ENCODE measurements around the gene ITSN1.

DNA sequence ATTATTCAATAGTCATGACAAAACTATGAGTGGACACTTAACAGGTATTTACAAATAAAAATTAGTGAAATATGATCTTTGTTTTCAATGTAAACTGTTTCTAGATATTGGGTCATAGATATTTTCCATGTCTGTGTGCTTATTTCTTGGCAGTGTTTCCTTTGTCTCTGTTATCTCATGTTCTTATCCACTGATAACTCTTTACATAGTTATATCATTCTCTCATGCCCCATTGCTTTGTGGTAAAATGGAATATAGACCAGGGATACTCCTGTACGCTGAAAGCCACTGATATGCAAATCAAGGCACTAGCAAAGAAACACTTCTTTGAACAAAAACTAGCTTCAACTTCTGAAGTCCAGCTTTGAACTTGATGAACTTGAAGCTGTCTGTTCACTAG is 113.1 kb downstream of the ITSN1 start:
- TF ChIP-seq, protein P1, sequence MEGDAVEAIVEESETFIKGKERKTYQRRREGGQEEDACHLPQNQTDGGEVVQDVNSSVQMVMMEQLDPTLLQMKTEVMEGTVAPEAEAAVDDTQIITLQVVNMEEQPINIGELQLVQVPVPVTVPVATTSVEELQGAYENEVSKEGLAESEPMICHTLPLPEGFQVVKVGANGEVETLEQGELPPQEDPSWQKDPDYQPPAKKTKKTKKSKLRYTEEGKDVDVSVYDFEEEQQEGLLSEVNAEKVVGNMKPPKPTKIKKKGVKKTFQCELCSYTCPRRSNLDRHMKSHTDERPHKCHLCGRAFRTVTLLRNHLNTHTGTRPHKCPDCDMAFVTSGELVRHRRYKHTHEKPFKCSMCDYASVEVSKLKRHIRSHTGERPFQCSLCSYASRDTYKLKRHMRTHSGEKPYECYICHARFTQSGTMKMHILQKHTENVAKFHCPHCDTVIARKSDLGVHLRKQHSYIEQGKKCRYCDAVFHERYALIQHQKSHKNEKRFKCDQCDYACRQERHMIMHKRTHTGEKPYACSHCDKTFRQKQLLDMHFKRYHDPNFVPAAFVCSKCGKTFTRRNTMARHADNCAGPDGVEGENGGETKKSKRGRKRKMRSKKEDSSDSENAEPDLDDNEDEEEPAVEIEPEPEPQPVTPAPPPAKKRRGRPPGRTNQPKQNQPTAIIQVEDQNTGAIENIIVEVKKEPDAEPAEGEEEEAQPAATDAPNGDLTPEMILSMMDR (IDR thresholded peaks at IDR 0.05), result no peak
- no peak for TF ChIP-seq ZFX (IDR thresholded peaks at IDR 0.05; ENCODE audit: borderline replicate concordance)
